HEK293 (cell line): ENCODE results near the gene IZUMO2.

Source experiments
- AEBP2 ChIP-seq: fragments of 450-650 bp; formaldehyde crosslinking; IDR thresholded peaks from 2 replicates; pipeline ENCODE4 v1.5.1; 2016; ENCODE audit warnings: missing biosample characterization, missing genetic modification characterization, borderline replicate concordance
- BCL11B ChIP-seq: fragments of 450-650 bp; formaldehyde crosslinking; IDR thresholded peaks from 2 replicates; pipeline ENCODE4 v1.5.1; 2016; ENCODE audit warnings: low read depth, missing biosample characterization, missing genetic modification characterization
- BCL6B ChIP-seq: fragments of 450-650 bp; formaldehyde crosslinking; IDR thresholded peaks from 2 replicates; pipeline ENCODE4 v1.5.1; 2017; ENCODE audit warnings: missing biosample characterization, missing genetic modification characterization
- FEZF1 ChIP-seq: fragments of 450-650 bp; formaldehyde crosslinking; IDR thresholded peaks from 2 replicates; pipeline ENCODE4 v1.5.1; 2016; ENCODE audit warnings: missing biosample characterization, missing genetic modification characterization
- GLIS1 ChIP-seq: fragments of 450-650 bp; formaldehyde crosslinking; IDR thresholded peaks from 2 replicates; pipeline ENCODE4 v1.5.1; 2016; ENCODE audit warnings: missing biosample characterization, missing genetic modification characterization
- KLF1 ChIP-seq: fragments of 450-650 bp; formaldehyde crosslinking; IDR thresholded peaks from 2 replicates; pipeline ENCODE4 v1.5.1; 2016; ENCODE audit warnings: missing biosample characterization, missing genetic modification characterization
- KLF17 ChIP-seq: fragments of 450-650 bp; formaldehyde crosslinking; IDR thresholded peaks from 2 replicates; pipeline ENCODE4 v1.5.1; 2016; ENCODE audit warnings: missing biosample characterization, missing genetic modification characterization
- KLF9 ChIP-seq: fragments of 450-650 bp; formaldehyde crosslinking; IDR thresholded peaks from 2 replicates; pipeline ENCODE4 v1.5.1; 2016; ENCODE audit warnings: missing biosample characterization, missing genetic modification characterization, low read depth
- OSR2 ChIP-seq: fragments of 450-650 bp; formaldehyde crosslinking; IDR thresholded peaks from 2 replicates; pipeline ENCODE4 v1.5.1; 2016; ENCODE audit warnings: missing biosample characterization, missing genetic modification characterization
- RBAK ChIP-seq: fragments of 450-650 bp; formaldehyde crosslinking; IDR thresholded peaks from 2 replicates; pipeline ENCODE4 v1.5.1; 2016; ENCODE audit warnings: missing biosample characterization, missing genetic modification characterization
- REPIN1 ChIP-seq: fragments of 450-650 bp; formaldehyde crosslinking; IDR thresholded peaks from 2 replicates; pipeline ENCODE4 v1.5.1; 2017; ENCODE audit warnings: missing biosample characterization, missing genetic modification characterization, low read depth
- SALL2 ChIP-seq: fragments of 450-650 bp; formaldehyde crosslinking; IDR thresholded peaks from 2 replicates; pipeline ENCODE4 v1.5.0; 2017; ENCODE audit warnings: missing biosample characterization, mild to moderate bottlenecking, missing genetic modification characterization, borderline replicate concordance
- SCRT1 ChIP-seq: fragments of 450-650 bp; formaldehyde crosslinking; IDR thresholded peaks from 2 replicates; pipeline ENCODE4 v1.5.1; 2016; ENCODE audit warnings: missing biosample characterization, missing genetic modification characterization, borderline replicate concordance
- SP2 ChIP-seq: fragments of 450-650 bp; formaldehyde crosslinking; IDR thresholded peaks from 2 replicates; pipeline ENCODE4 v1.5.1; 2016; ENCODE audit warnings: missing biosample characterization, missing genetic modification characterization
- TRIM28 ChIP-seq: IDR thresholded peaks from 2 replicates; pipeline ENCODE4 v1.6.1; 2011; ENCODE audit warnings: low read length, control low read depth, borderline replicate concordance
- YY1 ChIP-seq: fragments of 450-650 bp; formaldehyde crosslinking; IDR thresholded peaks from 2 replicates; pipeline ENCODE4 v1.5.1; 2018; ENCODE audit warnings: missing biosample characterization, missing genetic modification characterization
- ZBTB7A ChIP-seq: fragments of 450-650 bp; formaldehyde crosslinking; IDR thresholded peaks from 2 replicates; pipeline ENCODE4 v1.5.1; 2016; ENCODE audit warnings: low read depth, missing biosample characterization, missing genetic modification characterization
- ZEB2 ChIP-seq: fragments of 450-650 bp; formaldehyde crosslinking; IDR thresholded peaks from 2 replicates; pipeline ENCODE4 v1.5.1; 2016; ENCODE audit warnings: missing biosample characterization, missing genetic modification characterization
- ZNF112 ChIP-seq: fragments of 450-650 bp; formaldehyde crosslinking; IDR thresholded peaks from 2 replicates; pipeline ENCODE4 v1.5.0; 2017; ENCODE audit warnings: missing biosample characterization, missing genetic modification characterization
- ZNF174 ChIP-seq: fragments of 450-650 bp; formaldehyde crosslinking; IDR thresholded peaks from 2 replicates; pipeline ENCODE4 v1.5.0; 2017; ENCODE audit warnings: missing biosample characterization, mild to moderate bottlenecking, missing genetic modification characterization
- ZNF2 ChIP-seq: fragments of 450-650 bp; formaldehyde crosslinking; IDR thresholded peaks from 2 replicates; pipeline ENCODE4 v1.5.1; 2016; ENCODE audit warnings: missing biosample characterization, missing genetic modification characterization
- ZNF202 ChIP-seq: fragments of 450-650 bp; formaldehyde crosslinking; IDR thresholded peaks from 2 replicates; pipeline ENCODE4 v1.5.1; 2016; ENCODE audit warnings: missing biosample characterization, missing genetic modification characterization, borderline replicate concordance
- ZNF274 ChIP-seq, 2 experiments: fragments of 200-500 bp in 1 of 2; fragments of 450-650 bp in 1 of 2; sonication (Bioruptor generic) in 1 of 2; formaldehyde crosslinking in 1 of 2; IDR thresholded peaks; 2 replicates each; pipeline versions ENCODE4 v1.5.1 to v1.6.1; 2014 to 2016; ENCODE audit warnings: borderline replicate concordance in 1 of 2, inconsistent platforms in 1 of 2, low read length in 1 of 2, missing biosample characterization in 1 of 2, missing genetic modification characterization in 1 of 2
- ZNF311 ChIP-seq: fragments of 450-650 bp; formaldehyde crosslinking; IDR thresholded peaks from 2 replicates; pipeline ENCODE4 v1.5.1; 2017; ENCODE audit warnings: missing biosample characterization, missing genetic modification characterization, borderline replicate concordance
- ZNF335 ChIP-seq: fragments of 450-650 bp; formaldehyde crosslinking; conservative IDR thresholded peaks from 2 replicates; pipeline ENCODE4 v1.5.1; 2016; ENCODE audit warnings: missing biosample characterization, missing genetic modification characterization
- ZNF350 ChIP-seq: fragments of 450-650 bp; formaldehyde crosslinking; IDR thresholded peaks from 2 replicates; pipeline ENCODE4 v1.5.0; 2017; ENCODE audit warnings: missing biosample characterization, mild to moderate bottlenecking, missing genetic modification characterization
- ZNF366 ChIP-seq: fragments of 450-650 bp; formaldehyde crosslinking; conservative IDR thresholded peaks from 2 replicates; pipeline ENCODE4 v1.5.1; 2016; ENCODE audit warnings: missing biosample characterization, missing genetic modification characterization
- ZNF473 ChIP-seq: fragments of 450-650 bp; formaldehyde crosslinking; IDR thresholded peaks from 2 replicates; pipeline ENCODE4 v1.5.1; 2017; ENCODE audit warnings: missing biosample characterization, missing genetic modification characterization
- ZNF48 ChIP-seq: fragments of 450-650 bp; formaldehyde crosslinking; IDR thresholded peaks from 2 replicates; pipeline ENCODE4 v1.5.1; 2016; ENCODE audit warnings: missing biosample characterization, missing genetic modification characterization
- ZNF561 ChIP-seq: fragments of 450-650 bp; IDR thresholded peaks from 2 replicates; pipeline ENCODE4 v1.5.1; 2018; ENCODE audit warnings: missing biosample characterization, missing genetic modification characterization, borderline replicate concordance
- ZNF596 ChIP-seq: fragments of 450-650 bp; IDR thresholded peaks from 2 replicates; pipeline ENCODE4 v1.5.0; 2018; ENCODE audit warnings: missing biosample characterization, mild to moderate bottlenecking, missing genetic modification characterization, moderate library complexity
- ZNF626 ChIP-seq: fragments of 450-650 bp; sonication (Bioruptor Pico); formaldehyde crosslinking; IDR thresholded peaks from 2 replicates; pipeline ENCODE4 v1.5.1; 2018; ENCODE audit warnings: missing biosample characterization, missing genetic modification characterization, inconsistent platforms
- ZNF692 ChIP-seq: fragments of 450-650 bp; formaldehyde crosslinking; IDR thresholded peaks from 2 replicates; pipeline ENCODE4 v1.5.1; 2016; ENCODE audit warnings: missing biosample characterization, missing genetic modification characterization
- ZNF701 ChIP-seq: fragments of 450-650 bp; formaldehyde crosslinking; IDR thresholded peaks from 2 replicates; pipeline ENCODE4 v1.5.1; 2016; ENCODE audit warnings: missing biosample characterization, missing genetic modification characterization
- ZNF791 ChIP-seq: fragments of 450-650 bp; formaldehyde crosslinking; IDR thresholded peaks from 2 replicates; pipeline ENCODE4 v1.5.1; 2016; ENCODE audit warnings: missing biosample characterization, missing genetic modification characterization
- ZSCAN5A ChIP-seq: fragments of 450-650 bp; formaldehyde crosslinking; IDR thresholded peaks from 2 replicates; pipeline ENCODE4 v1.5.1; 2016; ENCODE audit warnings: missing biosample characterization, missing genetic modification characterization

The IZUMO2 gene

GRCh38 chr19:50167314-50167721, 4.2 kb upstream of the IZUMO2 start (continued):
- no peak for TF ChIP-seq OSR2 (tag by site-specific recombination)
- no peak for TF ChIP-seq SCRT1
- TF ChIP-seq KLF9 (tag by site-specific recombination): peak; percentile 16; the same call in 1 of the 2 replicates
- TF ChIP-seq AEBP2: no peak
- peak; percentile 99 for TF ChIP-seq ZNF335 (tag by site-specific recombination)
- TF ChIP-seq KLF17 (tag by site-specific recombination): peak; percentile 49; the same call in 1 of the 2 replicates
- TF ChIP-seq ZNF561 (tag by site-specific recombination): no peak
- TF ChIP-seq ZBTB7A (tag by site-specific recombination): no peak
- TF ChIP-seq RBAK (tag by site-specific recombination): no peak
- TF ChIP-seq ZNF791 (tag by site-specific recombination): no peak
- peak; percentile 52; the same call in 1 of the 2 replicates for TF ChIP-seq ZNF692 (tag by site-specific recombination)
- 0 out of 2 replicates have a peak, but pooled peaks have one; percentile 34 for TF ChIP-seq GLIS1
- no peak for TF ChIP-seq ZNF473 (tag by site-specific recombination)
- peak; percentile 58 for TF ChIP-seq SP2 (tag by site-specific recombination)
- no peak for TF ChIP-seq ZNF274 (IDR thresholded peaks at IDR 0.05; ENCODE audit: low read length)
- TF ChIP-seq ZNF274 (tag by site-specific recombination; IDR thresholded peaks at IDR 0.05; ENCODE audit: borderline replicate concordance): no peak
- TF ChIP-seq ZNF174 (tag by site-specific recombination): no peak
- TF ChIP-seq BCL6B: no peak
- TF ChIP-seq TRIM28: no peak
- TF ChIP-seq SALL2 (tag by site-specific recombination): no peak
- TF ChIP-seq ZNF350 (tag by site-specific recombination): no peak
- no peak for TF ChIP-seq ZSCAN5A (tag by site-specific recombination)
- TF ChIP-seq ZNF112: no peak
- TF ChIP-seq FEZF1: no peak
- no peak for TF ChIP-seq YY1 (tag by site-specific recombination)
- no peak for TF ChIP-seq ZNF366 (tag by site-specific recombination)
- TF ChIP-seq ZNF701 (tag by site-specific recombination): no peak
- peak; percentile 43; the same call in 1 of the 2 replicates for TF ChIP-seq ZEB2 (tag by site-specific recombination)
- TF ChIP-seq ZNF48: no peak
- TF ChIP-seq ZNF596 (tag by site-specific recombination): no peak
- TF ChIP-seq BCL11B: no peak
- TF ChIP-seq ZNF202: no peak
- TF ChIP-seq REPIN1 (tag by site-specific recombination): no peak
- TF ChIP-seq ZNF311 (tag by site-specific recombination): no peak
- no peak for TF ChIP-seq ZNF2 (tag by site-specific recombination)
- no peak for TF ChIP-seq ZNF626 (tag by site-specific recombination)
- TF ChIP-seq KLF1 (tag by site-specific recombination): peak; percentile 97
